ENCODE results near the gene LRRC56. TPM values are rescaled to one million over a fixed set of nuclear protein-coding genes. Genes with fewer than 3 reads are reported as not detected.

LRRC56 gene
- total RNA-seq, 1 experiment from 2014 or later: 0.57 TPM

GRCh38 chr11:587546-587945 is 50.2 kb downstream of the LRRC56 start:
- DNase-seq (ENCODE audit: extremely low read depth, low read depth): no peak

- no peak for DNase-seq (ENCODE audit: extremely low read depth, low read depth)
These were observed 50.7 kb downstream of the LRRC56 start for GRCh38 chr11:587978-588380.

- no peak for DNase-seq (ENCODE audit: extremely low read depth, low read depth)
These were observed 52.5 kb downstream of the LRRC56 start for GRCh38 chr11:589798-590197.

- DNase-seq (ENCODE audit: extremely low read depth, low read depth): no peak
These were observed 53.7 kb downstream of the LRRC56 start for GRCh38 chr11:590997-591396.

- no peak for DNase-seq (ENCODE audit: extremely low read depth, low read depth)
These were observed 55.2 kb downstream of the LRRC56 start for GRCh38 chr11:592501-592900.

- no peak for DNase-seq (ENCODE audit: extremely low read depth, low read depth)
These were observed 55.6 kb downstream of the LRRC56 start for GRCh38 chr11:592918-593317.

- no peak for DNase-seq (ENCODE audit: extremely low read depth, low read depth)
These were observed 56.0 kb downstream of the LRRC56 start for GRCh38 chr11:593347-593746.

- DNase-seq (ENCODE audit: extremely low read depth, low read depth): no peak
These were observed 58.1 kb downstream of the LRRC56 start for GRCh38 chr11:595400-595799.

GRCh38 chr11:596374-596773 is 59.0 kb downstream of the LRRC56 start:
- DNase-seq (ENCODE audit: extremely low read depth, low read depth): no peak

GRCh38 chr11:597166-597725 is 59.9 kb downstream of the LRRC56 start:
- DNase-seq (ENCODE audit: extremely low read depth, low read depth): no peak

- no peak for DNase-seq (ENCODE audit: extremely low read depth, low read depth)
These were observed 60.8 kb downstream of the LRRC56 start for GRCh38 chr11:598005-598680.

- DNase-seq (ENCODE audit: extremely low read depth, low read depth): no peak
These were observed 64.4 kb downstream of the LRRC56 start for GRCh38 chr11:601573-602245.

GRCh38 chr11:603154-603553 is 65.8 kb downstream of the LRRC56 start:
- no peak for DNase-seq (ENCODE audit: extremely low read depth, low read depth)

Small RNAs within 50 kb of the gene (small RNA-seq; reads per million reads assigned to genes)
- 3.2 to 86.9 reads per million in 2 experiments for gene MIR210

Other genes starting within 250 kb of the LRRC56 start
- 12.7 and 13.4 TPM in 2 replicates for gene PGGHG, start 248.4 kb upstream of the LRRC56 start, total RNA-seq (2014; rRNA removed; shearing (Covaris generic))
- not detected in 2 replicates for gene IFITM5, start 238.0 kb upstream of the LRRC56 start, total RNA-seq (2014; rRNA removed; shearing (Covaris generic))
- 44.7 and 71.8 TPM in 2 replicates for gene IFITM2, start 229.7 kb upstream of the LRRC56 start, total RNA-seq (2014; rRNA removed; shearing (Covaris generic))
- 2.2 and 4.5 TPM in 2 replicates for gene IFITM1, start 223.5 kb upstream of the LRRC56 start, total RNA-seq (2014; rRNA removed; shearing (Covaris generic))
- 161 and 191 TPM in 2 replicates for gene IFITM3, start 216.7 kb upstream of the LRRC56 start, total RNA-seq (2014; rRNA removed; shearing (Covaris generic))
- gene B4GALNT4, start 168.0 kb upstream of the LRRC56 start, total RNA-seq (2014; rRNA removed; shearing (Covaris generic)): 8.1 and 8.6 TPM in 2 replicates
- 27.0 and 27.7 TPM in 2 replicates for gene PKP3, start 143.3 kb upstream of the LRRC56 start, total RNA-seq (2014; rRNA removed; shearing (Covaris generic))
- gene SIGIRR, start 122.5 kb upstream of the LRRC56 start, total RNA-seq (2014; rRNA removed; shearing (Covaris generic)): 17.5 and 24.3 TPM in 2 replicates
- 0.12 TPM in 1 of 2 replicates, not detected in the other for gene ANO9, start 95.5 kb upstream of the LRRC56 start, total RNA-seq (2014; rRNA removed; shearing (Covaris generic))
- gene PTDSS2, start 87.2 kb upstream of the LRRC56 start, total RNA-seq (2014; rRNA removed; shearing (Covaris generic)): 19.6 and 23.7 TPM in 2 replicates
- 77.4 and 100 TPM in 2 replicates for gene RNH1, start 30.3 kb upstream of the LRRC56 start, total RNA-seq (2014; rRNA removed; shearing (Covaris generic))
- 30.2 and 36.1 TPM in 2 replicates for gene HRAS, start 2.0 kb upstream of the LRRC56 start, total RNA-seq (2014; rRNA removed; shearing (Covaris generic))
- gene LMNTD2, start 23.2 kb downstream of the LRRC56 start, total RNA-seq (2014; rRNA removed; shearing (Covaris generic)): 0.38 and 1.8 TPM in 2 replicates
- gene RASSF7, start 23.4 kb downstream of the LRRC56 start, total RNA-seq (2014; rRNA removed; shearing (Covaris generic)): 3.0 and 4.3 TPM in 2 replicates
- gene PHRF1, start 38.9 kb downstream of the LRRC56 start, total RNA-seq (2014; rRNA removed; shearing (Covaris generic)): 9.8 and 11.4 TPM in 2 replicates
- 3.8 and 5.0 TPM in 2 replicates for gene IRF7, start 78.4 kb downstream of the LRRC56 start, total RNA-seq (2014; rRNA removed; shearing (Covaris generic))
- gene CDHR5, start 87.4 kb downstream of the LRRC56 start, total RNA-seq (2014; rRNA removed; shearing (Covaris generic)): 0.05 TPM in 1 of 2 replicates, not detected in the other
- not detected in 2 replicates for gene SCT, start 89.7 kb downstream of the LRRC56 start, total RNA-seq (2014; rRNA removed; shearing (Covaris generic))
- gene DRD4, start 99.7 kb downstream of the LRRC56 start, total RNA-seq (2014; rRNA removed; shearing (Covaris generic)): 0.22 and 0.23 TPM in 2 replicates
- 30.3 and 32.3 TPM in 2 replicates for gene DEAF1, start 157.7 kb downstream of the LRRC56 start, total RNA-seq (2014; rRNA removed; shearing (Covaris generic))
- gene TMEM80, start 158.3 kb downstream of the LRRC56 start, total RNA-seq (2014; rRNA removed; shearing (Covaris generic)): 6.9 and 8.9 TPM in 2 replicates
- 12.8 and 13.9 TPM in 2 replicates for gene EPS8L2, start 168.7 kb downstream of the LRRC56 start, total RNA-seq (2014; rRNA removed; shearing (Covaris generic))
- gene TALDO1, start 209.9 kb downstream of the LRRC56 start, total RNA-seq (2014; rRNA removed; shearing (Covaris generic)): 383 and 408 TPM in 2 replicates
- 21.6 and 23.0 TPM in 2 replicates for gene GATD1, start 240.0 kb downstream of the LRRC56 start, total RNA-seq (2014; rRNA removed; shearing (Covaris generic))

All from NCI-H460 (cell line).